GM21447 (cell line): ENCODE measurements around the gene NR3C1.
A peak's percentile ranks its signal among the peaks of the same experiment; 100 is the strongest.

Experiments
- ATAC-seq: cut with Tn5 transposase; IDR thresholded peaks from one replicate; pipeline ENCODE4 v1.9.1; 2021; ENCODE audit not compliant: unreplicated experiment

Gene NR3C1

GRCh38 chr5:143372187-143372829 is 31.2 kb downstream of the NR3C1 start:
- no peak for ATAC-seq

GRCh38 chr5:143370440-143370839 is 33.0 kb downstream of the NR3C1 start:
- ATAC-seq = no peak

- ATAC-seq = no peak
Measured at GRCh38 chr5:143364061-143364460, 39.4 kb downstream of the NR3C1 start.

- no peak for ATAC-seq
Measured at GRCh38 chr5:143362664-143363227, 40.7 kb downstream of the NR3C1 start.

- ATAC-seq = no peak
Measured at GRCh38 chr5:143361438-143361837, 42.0 kb downstream of the NR3C1 start.

- ATAC-seq = no peak
Measured at GRCh38 chr5:143360755-143361154, 42.7 kb downstream of the NR3C1 start.

GRCh38 chr5:143359869-143360268 is 43.6 kb downstream of the NR3C1 start:
- ATAC-seq = peak; percentile 58

GRCh38 chr5:143356855-143357583 is 46.5 kb downstream of the NR3C1 start:
- no peak for ATAC-seq

GRCh38 chr5:143355710-143356109 is 47.8 kb downstream of the NR3C1 start:
- ATAC-seq = no peak

- peak; percentile 39 for ATAC-seq
Measured at GRCh38 chr5:143354025-143354424, 49.5 kb downstream of the NR3C1 start.

- no peak for ATAC-seq
Measured at GRCh38 chr5:143352691-143353090, 50.8 kb downstream of the NR3C1 start.

- peak; percentile 28 for ATAC-seq
Measured at GRCh38 chr5:143350751-143351602, 52.5 kb downstream of the NR3C1 start.

GRCh38 chr5:143350341-143350740 is 53.1 kb downstream of the NR3C1 start:
- no peak for ATAC-seq

GRCh38 chr5:143349177-143349576 is 54.3 kb downstream of the NR3C1 start:
- no peak for ATAC-seq

- no peak for ATAC-seq
Measured at GRCh38 chr5:143347698-143348344, 55.7 kb downstream of the NR3C1 start.

GRCh38 chr5:143347046-143347445 is 56.4 kb downstream of the NR3C1 start:
- no peak for ATAC-seq

GRCh38 chr5:143345671-143346440 is 57.6 kb downstream of the NR3C1 start:
- no peak for ATAC-seq

GRCh38 chr5:143343042-143343441 is 60.4 kb downstream of the NR3C1 start:
- no peak for ATAC-seq

- ATAC-seq = no peak
Measured at GRCh38 chr5:143342607-143343006, 60.9 kb downstream of the NR3C1 start.
